Measurements from ENCODE around the gene TRAPPC14.
A peak's percentile ranks its signal among the peaks of the same experiment; 100 is the strongest.
"Not testable (repeated sequence)": the region's sequence is repeated elsewhere in the genome, so short reads cannot be mapped to it uniquely, and the experiment has no call there.

The TRAPPC14 gene

GRCh38 chr7:100153708-100154535 lies 4.6 kb downstream of the TRAPPC14 start:
- DNase-seq, result no peak

- no peak for DNase-seq
Measured at GRCh38 chr7:100152937-100153666, 5.4 kb downstream of the TRAPPC14 start.

- no peak for DNase-seq
Measured at GRCh38 chr7:100152404-100152803, 6.1 kb downstream of the TRAPPC14 start.

- DNase-seq, result peak; percentile 99
Measured at GRCh38 chr7:100148559-100149328, 9.8 kb downstream of the TRAPPC14 start, which contains the start of gene LAMTOR4. Gene LAMTOR4 (plus strand): TSS chr7:100148918. CDS start chr7:100148973, 55 bp downstream.

GRCh38 chr7:100148225-100148558 lies 10.3 kb downstream of the TRAPPC14 start:
- DNase-seq, result no peak

- no peak for DNase-seq
Measured at GRCh38 chr7:100147278-100147677, 11.2 kb downstream of the TRAPPC14 start.

GRCh38 chr7:100146350-100146749 lies 12.2 kb downstream of the TRAPPC14 start:
- DNase-seq, result not testable (repeated sequence)

GRCh38 chr7:100142461-100142860 lies 16.1 kb downstream of the TRAPPC14 start:
- DNase-seq, result no peak

GRCh38 chr7:100141555-100141949 lies 17.0 kb downstream of the TRAPPC14 start:
- DNase-seq, result no peak

- no peak for DNase-seq
Measured at GRCh38 chr7:100137851-100138760, 20.4 kb downstream of the TRAPPC14 start.

GRCh38 chr7:100132697-100133151 lies 25.8 kb downstream of the TRAPPC14 start:
- DNase-seq, result peak; percentile 59

GRCh38 chr7:100132126-100132525 lies 26.4 kb downstream of the TRAPPC14 start:
- no peak for DNase-seq

- peak; percentile 51 for DNase-seq
Measured at GRCh38 chr7:100130608-100131453, 27.7 kb downstream of the TRAPPC14 start.

- DNase-seq, result not testable (repeated sequence)
Measured at GRCh38 chr7:100130220-100130607, 28.3 kb downstream of the TRAPPC14 start.

GRCh38 chr7:100128637-100128963 lies 29.9 kb downstream of the TRAPPC14 start:
- DNase-seq, result no peak

GRCh38 chr7:100127866-100128636 lies 30.5 kb downstream of the TRAPPC14 start:
- no peak for DNase-seq

- DNase-seq, result peak; percentile 93
Measured at GRCh38 chr7:100126931-100127865, 31.3 kb downstream of the TRAPPC14 start, which contains the start of gene MBLAC1. Gene MBLAC1 (plus strand): TSS chr7:100126967. CDS start chr7:100127396, 429 bp downstream.

GRCh38 chr7:100126239-100126930 lies 32.1 kb downstream of the TRAPPC14 start:
- no peak for DNase-seq

All from fibroblast of skin of abdomen (primary cell).